ENCODE measurements around the gene CACNG3.

DNA sequence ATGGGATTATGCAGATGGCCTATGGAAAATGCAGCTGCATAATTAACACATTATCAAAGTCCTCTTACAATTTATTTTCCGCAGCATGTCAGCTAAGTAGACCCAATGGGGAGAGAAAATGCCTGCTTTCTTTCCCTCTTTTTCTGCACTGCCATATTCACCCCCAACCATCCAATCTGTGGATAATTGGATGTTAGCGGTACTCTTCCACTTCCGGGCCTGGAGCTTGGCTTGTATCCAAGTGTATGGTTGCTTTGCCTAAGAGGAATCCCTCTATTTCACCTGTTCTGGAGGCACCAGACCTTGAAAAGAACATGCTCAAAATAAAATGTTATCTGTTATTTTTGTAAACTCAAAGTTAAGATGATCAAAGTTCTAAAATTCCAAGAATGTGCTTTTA, 41.1 kb upstream of the CACNG3 start:
- TF ChIP-seq, protein P1, sequence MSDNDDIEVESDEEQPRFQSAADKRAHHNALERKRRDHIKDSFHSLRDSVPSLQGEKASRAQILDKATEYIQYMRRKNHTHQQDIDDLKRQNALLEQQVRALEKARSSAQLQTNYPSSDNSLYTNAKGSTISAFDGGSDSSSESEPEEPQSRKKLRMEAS (IDR thresholded peaks at IDR 0.05; ENCODE audit: insufficient read depth, insufficient read length), result no peak
- TF ChIP-seq, protein P2, sequence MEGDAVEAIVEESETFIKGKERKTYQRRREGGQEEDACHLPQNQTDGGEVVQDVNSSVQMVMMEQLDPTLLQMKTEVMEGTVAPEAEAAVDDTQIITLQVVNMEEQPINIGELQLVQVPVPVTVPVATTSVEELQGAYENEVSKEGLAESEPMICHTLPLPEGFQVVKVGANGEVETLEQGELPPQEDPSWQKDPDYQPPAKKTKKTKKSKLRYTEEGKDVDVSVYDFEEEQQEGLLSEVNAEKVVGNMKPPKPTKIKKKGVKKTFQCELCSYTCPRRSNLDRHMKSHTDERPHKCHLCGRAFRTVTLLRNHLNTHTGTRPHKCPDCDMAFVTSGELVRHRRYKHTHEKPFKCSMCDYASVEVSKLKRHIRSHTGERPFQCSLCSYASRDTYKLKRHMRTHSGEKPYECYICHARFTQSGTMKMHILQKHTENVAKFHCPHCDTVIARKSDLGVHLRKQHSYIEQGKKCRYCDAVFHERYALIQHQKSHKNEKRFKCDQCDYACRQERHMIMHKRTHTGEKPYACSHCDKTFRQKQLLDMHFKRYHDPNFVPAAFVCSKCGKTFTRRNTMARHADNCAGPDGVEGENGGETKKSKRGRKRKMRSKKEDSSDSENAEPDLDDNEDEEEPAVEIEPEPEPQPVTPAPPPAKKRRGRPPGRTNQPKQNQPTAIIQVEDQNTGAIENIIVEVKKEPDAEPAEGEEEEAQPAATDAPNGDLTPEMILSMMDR (IDR thresholded peaks at IDR 0.05; ENCODE audit: extremely low read depth in 1 of 2, insufficient read depth in 1 of 2, low read depth in 1 of 2, low read length in 2 of 2), result no peak
- TF ChIP-seq EZH2 (IDR thresholded peaks at IDR 0.05; ENCODE audit: borderline replicate concordance, low read depth, low read length, severe bottlenecking) (no peak), POLR2A (IDR thresholded peaks at IDR 0.05; ENCODE audit: low read depth, low read length) (no peak)
